Mammary epithelial cell (primary cell): ENCODE measurements around the gene IRAK3.

Experiments used
- EZH2 ChIP-seq: IDR thresholded peaks from 2 replicates; pipeline ENCODE4 v1.6.1; 2012; ENCODE audit warnings: low read length, inconsistent platforms, borderline replicate concordance
- TF ChIP-seq, protein P1 (sequence below), 2 donors: IDR thresholded peaks in 1 of 2; conservative IDR thresholded peaks in 1 of 2; 2 replicates each; pipeline ENCODE4 v1.5.1; 2011 to 2012; ENCODE audit warnings: inconsistent platforms in 2 of 2, low read length in 2 of 2, mild to moderate bottlenecking in 2 of 2, control low read depth in 1 of 2, low read depth in 1 of 2; ENCODE audit not compliant: insufficient read depth in 1 of 2; ENCODE audit errors: extremely low read depth in 1 of 2

DNA sequence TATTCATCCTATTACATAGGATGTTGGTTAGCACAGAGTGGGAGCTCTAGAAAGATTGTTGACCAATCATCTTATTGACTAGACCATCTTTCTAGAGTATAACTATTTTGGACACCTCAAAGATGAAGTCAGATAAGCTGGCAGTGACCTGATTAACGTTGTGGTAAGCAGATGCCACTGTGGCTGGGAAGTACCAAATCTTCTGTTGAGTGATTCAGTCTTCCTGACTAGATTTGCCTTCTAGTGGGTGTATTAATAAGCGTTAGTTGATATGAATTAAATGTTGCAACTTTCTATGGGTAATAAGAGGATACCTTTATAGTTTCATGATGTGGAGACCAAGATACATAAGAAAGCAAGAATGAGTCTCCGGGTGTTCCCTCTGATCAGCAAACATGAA lies 62.0 kb downstream of the IRAK3 start:
- no peak for TF ChIP-seq EZH2
- TF ChIP-seq, protein P1, sequence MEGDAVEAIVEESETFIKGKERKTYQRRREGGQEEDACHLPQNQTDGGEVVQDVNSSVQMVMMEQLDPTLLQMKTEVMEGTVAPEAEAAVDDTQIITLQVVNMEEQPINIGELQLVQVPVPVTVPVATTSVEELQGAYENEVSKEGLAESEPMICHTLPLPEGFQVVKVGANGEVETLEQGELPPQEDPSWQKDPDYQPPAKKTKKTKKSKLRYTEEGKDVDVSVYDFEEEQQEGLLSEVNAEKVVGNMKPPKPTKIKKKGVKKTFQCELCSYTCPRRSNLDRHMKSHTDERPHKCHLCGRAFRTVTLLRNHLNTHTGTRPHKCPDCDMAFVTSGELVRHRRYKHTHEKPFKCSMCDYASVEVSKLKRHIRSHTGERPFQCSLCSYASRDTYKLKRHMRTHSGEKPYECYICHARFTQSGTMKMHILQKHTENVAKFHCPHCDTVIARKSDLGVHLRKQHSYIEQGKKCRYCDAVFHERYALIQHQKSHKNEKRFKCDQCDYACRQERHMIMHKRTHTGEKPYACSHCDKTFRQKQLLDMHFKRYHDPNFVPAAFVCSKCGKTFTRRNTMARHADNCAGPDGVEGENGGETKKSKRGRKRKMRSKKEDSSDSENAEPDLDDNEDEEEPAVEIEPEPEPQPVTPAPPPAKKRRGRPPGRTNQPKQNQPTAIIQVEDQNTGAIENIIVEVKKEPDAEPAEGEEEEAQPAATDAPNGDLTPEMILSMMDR (conservative IDR thresholded peaks at IDR 0.05 in 1 of 2, IDR thresholded peaks at IDR 0.05 in 1 of 2; ENCODE audit: extremely low read depth in 1 of 2, insufficient read depth in 1 of 2, low read depth in 1 of 2, low read length in 2 of 2): no peak
